B cell (primary cell): ENCODE data around the gene MT4.

Experiments
- CTCF ChIP-seq: fragments of 200-600 bp; IDR thresholded peaks from one replicate; pipeline ENCODE4 v1.8.0; 2022; ENCODE audit warnings: antibody characterized with exemption, mild to moderate bottlenecking
- EZH2 ChIP-seq: IDR thresholded peaks from 2 replicates; pipeline ENCODE4 v1.6.1; 2012; ENCODE audit warnings: borderline replicate concordance, low read depth, mild to moderate bottlenecking, moderate library complexity, low read length; ENCODE audit not compliant: insufficient read depth, poor library complexity, severe bottlenecking

GRCh38 chr16:56600398-56600999, 35.6 kb downstream of the MT4 start:
- peak; percentile 62 for TF ChIP-seq CTCF
- no peak for TF ChIP-seq EZH2
